ENCODE results near the gene FYN.
"Not testable (repeated sequence)": the region's sequence is repeated elsewhere in the genome, so short reads cannot be mapped to it uniquely, and the experiment has no call there.

FYN gene

DNA sequence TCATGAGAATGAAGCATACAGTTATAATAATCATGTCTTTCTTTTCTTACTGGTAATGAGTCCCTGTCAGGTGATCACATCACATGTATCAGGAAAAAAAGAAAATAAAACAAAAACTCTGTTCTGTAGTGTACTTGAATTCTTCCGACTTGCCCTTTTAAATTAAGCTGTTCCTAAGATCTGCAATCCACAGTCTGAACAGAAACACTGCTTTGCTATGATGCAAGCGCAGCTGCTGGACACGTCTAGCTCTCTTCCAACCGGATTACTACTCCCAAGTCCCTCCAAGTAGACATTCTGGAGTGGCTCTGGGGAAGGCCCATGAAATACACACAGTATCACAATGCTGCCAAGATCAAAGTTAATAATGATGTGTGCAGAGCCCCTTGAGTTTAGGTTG lies 83.7 kb downstream of the FYN start:
- no peak for DNase-seq (ENCODE audit: low read depth)

DNA sequence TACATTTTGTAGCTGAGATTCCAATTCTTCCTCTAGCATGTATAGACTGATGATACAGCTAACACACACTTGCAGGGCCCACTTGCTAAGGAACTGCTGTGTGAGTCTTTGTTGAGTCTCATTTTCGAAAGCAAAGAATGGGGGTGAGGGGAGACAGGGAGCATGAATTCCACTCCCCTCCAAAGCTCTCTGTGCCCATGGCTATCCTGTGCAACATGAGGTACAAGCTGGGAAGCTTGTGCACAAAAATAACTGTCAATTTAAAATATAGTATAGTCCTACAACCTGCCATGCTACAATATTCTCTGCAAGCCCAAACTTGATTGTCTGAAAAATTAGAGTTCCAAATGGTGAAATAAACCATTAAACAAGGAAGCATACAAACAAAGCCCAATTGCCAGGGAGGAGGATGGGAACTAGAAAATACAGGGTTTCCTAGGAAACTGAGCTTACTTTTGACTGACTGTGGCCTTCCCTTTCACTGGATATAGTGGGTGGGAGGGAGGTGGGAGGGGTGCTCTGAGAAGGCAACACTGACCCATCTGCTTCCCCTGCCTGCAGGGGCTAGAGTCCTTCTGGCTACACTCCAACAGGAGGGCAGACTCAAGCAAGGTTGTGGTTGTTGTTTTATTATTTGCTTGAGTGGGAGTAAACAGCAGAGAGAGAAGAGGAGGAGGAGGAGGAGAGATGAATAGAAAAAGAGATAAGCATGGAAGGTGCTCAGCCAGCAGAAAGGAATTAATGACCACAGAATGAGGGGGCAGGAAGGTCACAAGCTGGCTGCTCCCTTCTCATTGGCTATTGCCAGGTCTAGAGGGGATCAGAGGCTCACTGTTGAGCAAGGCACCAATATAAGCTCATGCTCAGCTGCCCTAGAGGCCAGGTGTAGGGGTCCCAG lies 84.6 kb downstream of the FYN start:
- DNase-seq (ENCODE audit: low read depth): no peak

DNA sequence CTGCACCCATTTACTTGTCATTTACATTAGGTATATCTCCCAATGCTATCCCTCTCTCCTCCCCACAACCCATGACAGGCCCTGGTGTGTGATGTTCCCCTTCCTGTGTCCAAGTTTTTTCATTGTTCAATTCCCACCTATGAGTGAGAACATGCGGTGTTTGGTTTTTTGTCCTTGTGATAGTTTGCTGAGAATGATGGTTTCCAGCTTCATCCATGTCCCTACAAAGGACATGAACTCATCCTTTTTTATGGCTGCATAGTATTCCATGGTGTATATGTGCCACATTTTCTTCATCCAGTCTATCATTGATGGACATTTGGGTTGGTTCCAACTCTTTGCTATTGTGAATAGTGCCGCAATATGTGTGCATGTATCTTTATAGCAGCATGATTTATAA lies 87.1 kb downstream of the FYN start:
- not testable (repeated sequence) for DNase-seq (ENCODE audit: low read depth)

DNA sequence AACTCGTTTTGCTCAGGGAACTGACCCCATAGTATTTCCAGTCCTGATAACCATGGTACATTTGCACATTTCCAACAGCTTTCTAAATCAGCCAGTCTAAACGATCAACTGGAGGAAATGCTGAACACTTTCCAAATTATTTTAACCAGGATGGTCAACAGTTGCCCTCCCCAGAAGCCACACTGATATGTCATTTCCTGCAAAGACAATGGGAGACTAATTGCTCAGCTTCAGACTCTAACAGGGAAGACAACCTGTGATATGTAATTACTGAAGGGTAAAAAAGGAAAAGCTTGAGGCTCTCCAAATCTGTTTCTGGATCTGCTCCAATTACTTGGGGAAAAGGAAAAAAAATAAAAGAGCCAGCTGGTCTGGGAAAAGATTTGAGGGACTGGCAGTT lies 88.8 kb downstream of the FYN start:
- no peak for DNase-seq (ENCODE audit: low read depth)

DNA sequence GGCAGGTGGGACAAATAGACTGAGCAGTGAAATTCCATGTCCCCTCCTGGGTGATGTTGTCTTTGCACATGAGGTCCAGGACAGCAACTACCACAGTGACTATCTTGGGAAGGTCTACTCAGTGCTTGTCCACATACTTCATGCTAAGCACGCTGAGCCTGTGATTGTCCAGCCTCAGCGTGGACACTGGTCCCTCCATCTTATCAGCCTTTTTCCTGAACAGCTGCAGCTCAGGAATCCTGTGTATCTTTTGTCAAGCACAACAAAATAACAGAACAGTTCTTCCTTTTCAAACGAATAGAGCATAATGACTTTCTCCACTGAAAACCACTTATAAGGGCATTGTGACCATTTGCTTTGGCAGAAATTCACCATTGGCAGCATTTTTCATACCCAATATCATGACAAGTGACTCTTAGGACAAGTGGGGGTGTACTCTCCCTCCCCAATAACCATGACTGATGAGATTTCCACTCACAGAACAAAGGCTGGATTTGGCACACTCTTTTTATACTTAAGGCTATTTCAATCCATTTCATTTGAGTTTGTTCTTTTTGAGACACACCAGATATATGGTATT lies 90.3 kb downstream of the FYN start:
- DNase-seq (ENCODE audit: low read depth): no peak

DNA sequence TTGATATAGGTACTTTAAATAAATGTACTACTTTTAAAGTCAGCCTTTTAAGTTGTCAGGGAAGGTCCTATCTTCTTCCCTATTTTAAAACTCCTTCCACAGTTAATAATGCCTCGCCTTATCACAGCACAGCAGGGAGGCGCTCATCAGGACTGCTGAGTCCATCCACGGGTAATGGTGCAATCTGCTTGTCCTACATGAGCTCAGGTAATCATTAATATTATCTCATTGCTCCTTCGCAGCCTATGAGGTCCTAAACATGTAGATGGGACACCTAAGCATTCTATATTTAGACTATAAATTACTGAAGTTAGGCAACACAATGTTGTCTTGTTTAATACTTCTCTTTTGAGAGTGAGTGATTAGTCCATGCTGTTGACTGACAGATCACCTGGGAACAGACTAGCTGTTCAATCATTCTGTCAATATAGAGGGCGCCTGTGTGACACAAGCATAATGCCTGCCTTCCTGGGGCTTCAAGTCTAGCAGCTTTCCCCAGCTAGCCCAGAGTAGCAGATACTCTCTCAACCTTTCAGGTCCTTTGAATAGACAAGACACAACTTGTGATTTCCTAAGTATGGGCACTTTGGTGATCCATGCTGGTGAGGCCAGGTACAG lies 91.0 kb downstream of the FYN start:
- no peak for DNase-seq (ENCODE audit: low read depth)

DNA sequence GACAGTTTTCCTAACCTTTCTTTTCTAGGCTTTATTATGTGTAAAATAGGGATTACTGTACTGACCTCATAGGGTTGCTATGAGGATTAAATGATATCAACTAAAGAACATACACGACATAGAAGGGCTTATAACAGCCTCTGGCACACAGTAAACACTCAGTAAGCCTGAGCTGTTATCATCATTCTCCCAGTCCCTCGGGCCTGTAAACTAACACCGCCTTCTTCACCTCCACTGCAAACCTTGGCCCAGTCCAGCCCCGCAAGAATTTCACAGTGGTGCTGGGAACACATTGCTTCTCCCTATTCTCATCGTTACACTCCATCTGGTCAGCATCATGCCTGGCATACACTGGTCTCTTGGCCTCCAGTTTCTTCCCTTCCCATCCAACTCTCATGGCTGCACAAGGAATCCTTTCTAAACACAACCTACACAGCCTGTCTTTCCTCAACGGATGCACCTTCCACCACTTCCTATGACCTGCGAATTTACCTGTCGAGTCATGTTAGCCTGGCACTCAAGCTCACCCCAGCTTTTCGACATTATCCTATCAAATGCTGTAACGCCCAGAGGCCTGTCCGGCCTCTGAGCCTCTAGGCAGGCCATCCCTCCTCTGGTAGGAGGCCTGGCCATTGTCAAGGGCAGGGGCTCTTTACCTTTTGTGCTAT lies 92.1 kb downstream of the FYN start:
- DNase-seq (ENCODE audit: low read depth): no peak

DNA sequence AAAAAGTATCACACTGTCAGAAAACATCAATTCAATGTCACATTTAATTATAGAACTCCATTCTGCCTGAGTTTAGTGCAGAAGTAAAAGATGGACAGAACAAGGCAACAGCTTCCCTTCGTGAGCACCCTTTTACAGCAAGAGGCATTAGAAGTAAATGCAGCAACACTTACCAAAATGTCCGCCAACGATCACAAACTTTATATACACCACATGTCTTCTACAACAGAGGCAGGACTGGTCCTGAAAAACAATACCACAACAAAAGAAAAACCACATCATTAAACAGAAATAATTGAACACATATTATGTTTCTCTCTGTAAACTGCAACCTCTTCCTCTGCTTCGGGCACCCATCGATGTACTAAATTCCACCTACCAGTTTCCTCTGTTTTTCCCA lies 92.9 kb downstream of the FYN start:
- no peak for DNase-seq (ENCODE audit: low read depth)

DNA sequence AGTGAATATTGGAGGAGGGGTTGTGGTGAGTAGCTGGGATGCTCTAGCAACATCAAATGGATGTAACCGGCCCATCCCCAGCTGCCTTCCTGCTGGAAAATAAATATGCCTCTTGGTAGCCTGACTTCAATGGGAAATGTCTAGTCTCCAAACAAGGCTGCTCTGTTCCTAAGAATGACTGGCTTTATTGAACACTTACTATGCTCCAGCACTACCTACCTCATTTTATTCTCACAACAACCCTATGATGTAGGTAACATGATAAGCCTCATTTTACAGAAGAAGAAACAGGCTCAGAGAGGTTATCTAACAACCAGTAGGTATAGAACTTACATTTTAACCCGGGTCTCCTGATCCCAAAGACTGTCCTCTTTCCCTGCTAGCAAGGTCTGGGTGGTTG lies 93.6 kb downstream of the FYN start:
- no peak for DNase-seq (ENCODE audit: low read depth)

DNA sequence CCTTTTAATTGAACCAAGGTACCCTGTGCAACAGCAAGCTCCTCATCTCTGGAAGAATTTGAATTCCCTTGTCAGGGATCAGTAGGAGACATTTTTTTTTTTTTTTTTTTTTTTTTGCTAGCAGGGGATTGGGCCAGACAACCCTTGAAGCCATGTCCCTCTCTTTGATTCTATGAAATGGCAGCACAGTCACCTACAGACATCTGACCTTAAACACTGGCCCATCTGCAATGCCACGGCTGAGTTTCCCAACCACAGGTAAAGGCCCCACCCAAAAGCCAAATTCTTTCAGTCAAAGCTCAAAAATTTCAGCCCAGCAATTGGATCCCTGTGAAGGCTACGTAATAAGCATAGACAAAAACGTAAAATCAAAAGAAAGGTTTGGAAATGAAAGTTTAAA lies 94.2 kb downstream of the FYN start:
- no peak for DNase-seq (ENCODE audit: low read depth)

DNA sequence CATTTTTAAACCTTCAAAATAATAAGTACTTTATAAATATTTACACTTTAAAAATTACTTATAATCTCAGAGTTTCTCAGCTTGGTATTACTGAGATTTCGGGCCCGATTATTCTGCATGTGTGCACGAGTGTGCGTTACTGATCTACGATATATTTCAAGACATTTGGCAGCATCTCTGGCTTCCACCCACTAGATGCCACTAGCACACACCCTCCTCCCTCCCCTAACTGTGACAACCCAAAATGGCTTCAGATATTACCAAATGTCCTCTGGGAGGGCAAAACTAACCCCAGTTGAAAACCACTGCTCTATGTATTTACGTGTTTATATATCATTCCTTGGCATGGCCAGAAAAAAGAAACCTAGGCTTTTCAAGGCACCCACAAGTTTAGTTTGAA lies 95.9 kb downstream of the FYN start:
- DNase-seq (ENCODE audit: low read depth): no peak

DNA sequence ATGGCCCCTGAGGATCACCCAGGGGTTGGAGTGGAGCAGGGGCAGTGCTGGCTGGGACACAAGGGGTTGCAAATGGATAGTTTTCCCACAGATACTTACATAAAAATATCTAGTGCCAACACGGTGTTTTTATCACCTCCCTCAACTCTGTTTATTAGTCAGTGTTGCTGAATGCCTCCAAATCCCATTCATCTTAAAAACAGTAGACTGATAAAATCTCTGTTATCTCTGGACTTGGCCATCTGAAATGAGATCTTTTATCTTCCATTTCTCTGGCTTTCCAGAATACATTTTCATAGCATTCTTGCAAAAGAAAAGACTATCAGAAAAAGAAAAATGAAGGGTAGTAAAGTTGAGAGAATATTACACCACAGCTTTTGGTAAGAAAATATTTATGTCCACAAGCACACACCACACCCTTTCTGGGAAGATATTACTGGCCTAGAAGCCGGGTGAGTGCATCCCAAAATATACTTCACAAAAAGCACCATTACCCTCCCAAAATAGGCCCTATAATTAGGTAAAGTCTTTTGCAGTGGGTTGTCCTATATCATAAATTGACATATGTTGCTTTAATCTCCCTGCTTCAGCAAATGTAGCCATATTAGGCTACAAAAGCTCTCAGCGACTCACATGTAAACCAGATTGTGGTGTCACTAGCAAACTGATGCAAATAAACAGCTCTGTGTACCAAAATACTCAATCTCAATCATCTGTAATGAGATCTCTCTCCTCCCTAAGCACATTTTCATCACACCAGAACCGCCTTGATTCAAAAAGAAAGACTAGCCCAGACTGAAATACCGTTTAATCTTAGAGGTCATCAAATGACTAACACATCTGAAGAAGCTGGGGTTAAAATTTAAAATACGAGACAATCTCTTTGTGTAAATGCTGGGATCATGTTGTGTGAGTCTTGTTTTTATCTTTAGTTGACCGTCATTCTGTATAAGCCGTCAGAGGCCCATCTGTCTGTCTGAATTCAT lies 96.7 kb downstream of the FYN start:
- no peak for DNase-seq (ENCODE audit: low read depth)

DNA sequence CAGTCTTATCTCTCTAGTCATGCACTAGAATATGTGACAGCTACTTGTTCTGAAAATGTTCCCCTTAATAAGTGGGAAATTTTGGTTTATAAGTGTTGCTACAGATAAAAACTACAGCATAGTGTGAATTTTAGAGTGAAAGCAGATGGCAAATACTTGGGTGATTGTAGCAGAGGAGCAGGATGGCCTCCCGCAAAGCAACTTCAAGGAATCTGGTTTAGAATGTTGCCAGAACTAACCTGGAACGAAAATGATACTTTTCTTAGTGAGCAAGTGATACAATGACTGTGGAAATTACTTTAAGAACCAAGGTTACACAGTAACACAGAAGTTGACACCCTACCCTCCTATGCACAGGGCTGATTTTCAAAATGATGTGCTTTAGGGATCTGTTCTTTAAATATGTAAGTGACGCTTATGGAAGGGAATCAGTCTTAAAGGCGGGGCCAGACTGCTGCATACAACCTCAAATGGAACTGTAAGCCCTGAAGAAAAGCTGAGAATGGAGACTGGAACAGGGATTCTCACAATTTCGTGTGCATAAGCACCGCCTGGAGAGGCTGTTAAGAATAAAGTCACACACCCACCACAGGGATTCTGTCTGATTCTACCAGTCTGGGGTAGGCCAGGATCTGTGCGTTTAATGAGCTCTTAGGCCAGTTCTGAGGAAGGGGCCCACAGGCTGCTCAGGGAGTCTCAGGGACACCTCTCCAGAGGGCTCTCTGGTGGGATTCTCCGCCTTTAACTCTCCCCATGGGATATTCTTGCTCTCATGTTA lies 97.9 kb downstream of the FYN start:
- DNase-seq (ENCODE audit: low read depth): no peak

DNA sequence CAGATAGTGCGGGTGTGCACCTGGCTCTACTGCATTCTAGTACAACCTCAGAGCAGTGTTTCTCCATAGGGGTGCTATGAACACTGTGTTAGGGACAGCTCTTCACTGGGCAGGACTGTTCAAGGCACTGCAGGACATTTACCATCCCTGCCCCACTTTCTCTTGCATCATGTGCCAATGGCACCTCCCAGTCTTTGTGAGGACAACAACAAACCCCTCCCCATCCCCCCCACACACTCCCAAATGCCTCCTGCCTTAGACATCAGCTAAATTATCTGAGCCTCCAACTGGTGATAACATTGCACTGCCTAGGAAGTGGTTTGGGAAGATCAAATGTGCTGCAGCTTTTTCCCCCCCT lies 98.9 kb downstream of the FYN start:
- DNase-seq (ENCODE audit: low read depth): no peak

DNA sequence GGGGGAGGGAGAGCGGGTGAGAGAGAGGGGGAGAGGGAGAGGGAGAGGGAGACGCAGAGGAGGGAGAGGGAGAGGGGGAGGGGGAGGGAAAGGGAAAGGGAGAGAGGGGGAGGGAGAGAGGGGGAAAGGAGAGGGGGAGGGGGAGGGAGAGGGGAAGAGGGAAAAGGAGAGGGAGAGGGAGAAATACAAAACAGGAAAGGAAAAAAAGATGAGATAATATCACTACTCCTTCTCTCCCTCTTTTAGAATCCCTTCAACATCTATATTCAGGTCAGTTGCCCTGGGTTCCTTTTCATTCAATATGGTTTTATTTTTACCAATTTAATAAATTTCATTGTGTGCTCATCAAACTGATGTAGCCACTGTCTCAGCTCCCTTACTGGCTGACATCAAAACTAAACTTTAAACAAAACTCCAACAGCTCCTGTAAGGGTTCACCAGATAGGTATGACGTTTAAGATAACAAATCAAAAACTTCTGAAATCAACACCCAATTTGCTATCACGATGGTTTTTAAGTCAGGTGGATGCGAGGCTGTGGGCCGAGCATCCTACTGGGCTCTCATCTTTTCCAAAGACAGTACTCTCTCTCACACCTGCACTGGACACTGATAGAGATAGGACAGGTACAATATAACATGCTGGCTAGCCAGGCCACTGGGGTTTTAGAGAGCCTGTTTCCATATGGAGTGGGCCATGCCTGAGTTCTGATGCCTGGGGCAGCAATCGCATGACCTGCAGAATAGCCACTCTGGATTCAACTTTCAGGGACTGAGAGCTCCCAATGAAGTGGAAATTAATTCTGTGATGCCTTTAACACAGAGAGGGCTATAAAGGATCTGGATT lies 99.5 kb downstream of the FYN start:
- no peak for DNase-seq (ENCODE audit: low read depth)

DNA sequence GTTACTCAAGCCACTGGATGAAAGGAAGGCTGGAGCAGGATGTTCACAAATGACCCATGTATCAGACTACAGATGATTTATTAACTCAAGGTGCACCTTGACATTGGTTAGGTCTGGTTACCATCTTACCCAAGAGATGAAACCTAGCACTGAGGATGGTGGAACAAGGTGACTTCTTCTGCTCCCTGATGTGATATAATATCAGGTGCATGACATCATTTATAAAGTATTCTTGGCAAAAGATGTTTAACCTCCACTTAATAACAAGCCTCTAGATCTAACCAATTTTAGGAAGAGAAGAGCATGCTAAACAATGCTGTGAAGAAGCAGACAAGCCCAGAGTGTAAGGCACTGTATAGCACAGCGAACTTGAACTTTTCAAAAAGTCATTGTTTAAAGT lies 100.9 kb downstream of the FYN start:
- DNase-seq (ENCODE audit: low read depth): no peak

DNA sequence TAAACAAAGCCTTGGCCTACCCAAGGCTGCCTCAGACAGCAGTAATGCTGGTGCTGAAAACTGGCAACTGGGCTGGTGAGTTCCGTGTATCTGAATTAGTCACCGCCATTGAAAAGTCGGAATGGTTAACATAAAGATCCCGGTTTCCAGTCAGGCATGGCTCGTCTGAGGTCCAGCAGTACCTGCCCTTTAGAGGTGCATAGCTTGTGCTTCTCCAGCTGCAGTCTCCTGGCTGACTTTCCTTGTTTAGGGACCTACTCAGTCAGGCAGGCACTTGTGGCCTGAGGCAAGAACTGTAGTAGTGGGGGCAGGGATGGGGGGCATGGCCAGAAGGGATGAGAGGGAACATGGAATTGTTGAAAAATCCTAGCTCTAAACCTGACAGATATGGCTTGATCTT lies 101.6 kb downstream of the FYN start:
- no peak for DNase-seq (ENCODE audit: low read depth)

DNA sequence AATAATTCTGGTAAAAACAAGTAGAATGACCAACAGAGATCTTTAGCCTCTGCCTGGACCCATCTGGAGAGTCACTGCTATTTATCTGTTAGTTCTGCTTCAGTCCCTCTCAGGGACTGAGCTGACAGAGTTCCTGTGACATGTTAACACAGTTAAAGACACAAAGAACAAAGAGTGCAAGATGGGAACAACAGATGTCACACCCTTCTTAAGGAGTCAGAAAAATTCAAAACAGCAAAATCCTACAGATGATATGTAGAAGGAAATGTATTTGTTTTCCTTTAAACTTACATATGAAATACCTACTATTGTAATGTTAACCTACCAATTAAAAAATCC lies 102.2 kb downstream of the FYN start:
- no peak for DNase-seq (ENCODE audit: low read depth)

DNA sequence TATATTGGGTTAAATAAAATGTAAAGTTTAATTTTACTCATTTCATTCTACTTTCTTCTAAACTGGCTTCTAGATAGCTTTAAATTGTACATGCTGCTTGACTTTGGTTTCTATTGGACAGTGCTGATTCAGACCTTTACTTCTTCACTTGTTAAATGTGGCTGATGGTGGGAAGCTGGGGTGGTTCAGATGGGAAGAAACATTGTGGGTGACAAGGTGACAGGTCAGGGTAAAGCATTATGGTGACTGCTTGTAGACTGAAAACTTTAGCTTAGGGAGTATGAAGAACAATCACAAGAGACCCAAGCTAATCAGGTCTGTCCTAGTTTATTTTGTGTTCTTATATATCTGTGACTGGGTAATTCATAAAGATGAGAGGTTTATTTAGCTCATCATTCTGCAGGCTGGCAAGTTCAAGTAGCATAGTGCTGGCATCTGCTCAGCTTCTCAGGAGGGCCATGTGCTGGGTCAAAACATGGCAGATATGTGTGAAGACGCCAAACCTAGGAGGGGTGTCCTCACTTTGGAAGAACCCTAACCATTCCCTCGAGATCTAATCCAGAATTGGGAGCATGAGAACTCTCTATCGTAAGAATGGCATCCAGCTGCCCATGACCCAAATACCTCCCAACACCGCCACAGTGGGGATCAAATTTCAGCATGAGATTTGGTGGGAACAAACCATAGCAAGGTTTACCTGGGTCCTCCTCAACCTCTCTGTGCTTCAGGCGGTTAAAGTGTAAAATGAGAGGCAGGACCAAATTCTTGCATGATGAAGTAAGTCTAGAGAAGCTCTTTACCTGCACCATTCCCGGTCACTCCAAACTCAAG lies 102.8 kb downstream of the FYN start:
- no peak for DNase-seq (ENCODE audit: low read depth)
